H9 (cell line): ENCODE data around the gene CTNNAL1. TPM values are rescaled to one million over a fixed set of nuclear protein-coding genes. Genes with fewer than 3 reads are reported as not detected.

Experiments used
- DNase-seq: peaks from one replicate; pipeline ENCODE4 v3.0.0-alpha.2; 2017
- H2AFZ ChIP-seq: one replicate; pipeline ENCODE4 v1.6.1; 2013; ENCODE audit warnings: mild to moderate bottlenecking, low read length, control low read depth, moderate library complexity
- H2AK5ac ChIP-seq: 2 replicates; pipeline ENCODE4 v1.6.1; 2013; ENCODE audit warnings: low read length, control low read depth, mixed read lengths; ENCODE audit not compliant: insufficient read length
- H2BK120ac ChIP-seq: one replicate; pipeline ENCODE4 v1.6.1; 2013; ENCODE audit warnings: low read depth, mild to moderate bottlenecking, low read length, control low read depth, inconsistent platforms; ENCODE audit not compliant: poor library complexity, severe bottlenecking
- H2BK12ac ChIP-seq: 2 replicates; pipeline ENCODE4 v1.6.1; 2013; ENCODE audit warnings: low read length, control low read depth, mixed read lengths, low read depth; ENCODE audit not compliant: insufficient read length
- H2BK15ac ChIP-seq: 2 replicates; pipeline ENCODE4 v1.6.1; 2013; ENCODE audit warnings: low read depth, low read length, control low read depth
- H2BK20ac ChIP-seq: one replicate; pipeline ENCODE4 v1.6.1; 2013; ENCODE audit warnings: low read depth, mild to moderate bottlenecking, low read length, control low read depth, inconsistent platforms; ENCODE audit not compliant: poor library complexity, severe bottlenecking
- H2BK5ac ChIP-seq: 2 replicates; pipeline ENCODE4 v1.6.1; 2013; ENCODE audit warnings: low read length, control low read depth, mixed read lengths; ENCODE audit not compliant: insufficient read length
- H3K14ac ChIP-seq: 2 replicates; pipeline ENCODE4 v1.6.1; 2013; ENCODE audit warnings: low read length, control low read depth; ENCODE audit not compliant: insufficient read depth
- H3K18ac ChIP-seq: 2 replicates; pipeline ENCODE4 v1.6.1; 2013; ENCODE audit warnings: low read depth, mild to moderate bottlenecking, mixed read lengths, low read length, control low read depth; ENCODE audit not compliant: insufficient read length
- H3K23ac ChIP-seq: 2 replicates; pipeline ENCODE4 v1.6.1; 2013; ENCODE audit warnings: low read length, control low read depth, mixed read lengths, low read depth; ENCODE audit not compliant: insufficient read length
- H3K23me2 ChIP-seq: 2 replicates; pipeline ENCODE4 v1.6.1; 2013; ENCODE audit warnings: low read depth, mild to moderate bottlenecking, mixed read lengths, low read length, control low read depth; ENCODE audit not compliant: insufficient read length, poor library complexity, severe bottlenecking
- H3K27ac ChIP-seq: 2 replicates; pipeline ENCODE4 v1.5.1; 2013; ENCODE audit warnings: low read length, control low read depth, mixed read lengths, low read depth; ENCODE audit not compliant: insufficient read length
- H3K27me3 ChIP-seq: 2 replicates; pipeline ENCODE4 v1.6.1; 2013; ENCODE audit warnings: low read length, control low read depth, inconsistent platforms; ENCODE audit not compliant: insufficient read depth
- H3K4ac ChIP-seq: 2 replicates; pipeline ENCODE4 v1.6.1; 2013; ENCODE audit warnings: low read depth, mild to moderate bottlenecking, control low read depth, inconsistent platforms, low read length, moderate library complexity
- H3K4me1 ChIP-seq: 2 replicates; pipeline ENCODE4 v1.6.1; 2013; ENCODE audit warnings: low read length, control low read depth, inconsistent platforms; ENCODE audit not compliant: insufficient read depth
- H3K4me2 ChIP-seq: 2 replicates; pipeline ENCODE4 v1.6.1; 2013; ENCODE audit warnings: low read length, control low read depth, mixed read lengths; ENCODE audit not compliant: insufficient read length, insufficient read depth
- H3K56ac ChIP-seq: 2 replicates; pipeline ENCODE4 v1.6.1; 2013; ENCODE audit warnings: low read depth, mild to moderate bottlenecking, mixed read lengths, low read length, control low read depth; ENCODE audit not compliant: insufficient read length
- H3K79me1 ChIP-seq: 2 replicates; pipeline ENCODE4 v1.6.1; 2013; ENCODE audit warnings: low read depth, mild to moderate bottlenecking, moderate library complexity, low read length, control low read depth, inconsistent platforms; ENCODE audit not compliant: insufficient read depth, poor library complexity, severe bottlenecking
- H3K79me2 ChIP-seq: 2 replicates; pipeline ENCODE4 v1.6.1; 2013; ENCODE audit warnings: low read length, control low read depth, inconsistent platforms; ENCODE audit not compliant: insufficient read depth
- H3K9ac ChIP-seq: 2 replicates; pipeline ENCODE4 v1.6.1; 2013; ENCODE audit warnings: low read length, control low read depth, mixed read lengths; ENCODE audit not compliant: insufficient read length; ENCODE audit errors: extremely low read depth
- H3K9me3 ChIP-seq: one replicate; pipeline ENCODE4 v1.6.1; 2013; ENCODE audit warnings: low read depth, low read length, inconsistent platforms; ENCODE audit not compliant: control insufficient read depth
- H3T11ph ChIP-seq: one replicate; pipeline ENCODE4 v1.6.1; 2013; ENCODE audit warnings: mild to moderate bottlenecking, low read length, control low read depth, inconsistent platforms
- H4K20me1 ChIP-seq: one replicate; pipeline ENCODE4 v1.6.1; 2013; ENCODE audit not compliant: control insufficient read depth, insufficient read length, insufficient read depth
- H4K5ac ChIP-seq: 2 replicates; pipeline ENCODE4 v1.6.1; 2013; ENCODE audit warnings: low read depth, mild to moderate bottlenecking, mixed read lengths, low read length, control low read depth; ENCODE audit not compliant: insufficient read length
- H4K8ac ChIP-seq: replicated peaks from 2 replicates; pipeline ENCODE4 v1.6.1; 2013; ENCODE audit warnings: low read length, control low read depth, mixed read lengths, low read depth; ENCODE audit not compliant: insufficient read length
- H4K91ac ChIP-seq: 2 replicates; pipeline ENCODE4 v1.6.1; 2013; ENCODE audit warnings: low read depth, mild to moderate bottlenecking, moderate library complexity, mixed read lengths, low read length, control low read depth; ENCODE audit not compliant: insufficient read length
- H3K27ac Mint-ChIP-seq, 3 experiments: 2 replicates in 2 of 3; 3 replicates in 1 of 3; pipeline ENCODE4 v1.8.0; 2020 to 2021; ENCODE audit warnings: mixed read lengths in 3 of 3, mild to moderate bottlenecking in 1 of 3, moderate library complexity in 1 of 3
- H3K27me3 Mint-ChIP-seq: 2 replicates; pipeline ENCODE4 v1.8.0; 2021; ENCODE audit warnings: low read depth, mild to moderate bottlenecking, moderate library complexity, mixed read lengths
- H3K36me3 Mint-ChIP-seq, 3 experiments: 2 replicates in 2 of 3; 3 replicates in 1 of 3; pipeline ENCODE4 v1.8.0; 2020 to 2021; ENCODE audit warnings: low read depth in 3 of 3, mixed read lengths in 3 of 3; ENCODE audit not compliant: insufficient read depth in 1 of 3
- H3K4me1 Mint-ChIP-seq, 2 experiments: 2 replicates each; pipeline ENCODE4 v1.8.0; 2020; ENCODE audit warnings: mixed read lengths in 2 of 2
- H3K4me3 Mint-ChIP-seq, 2 experiments: 2 replicates in 1 of 2; 3 replicates in 1 of 2; pipeline ENCODE4 v1.8.0; 2020 to 2021; ENCODE audit warnings: mild to moderate bottlenecking in 2 of 2, mixed read lengths in 2 of 2, moderate library complexity in 1 of 2
- H3K9me3 Mint-ChIP-seq, 2 experiments: 2 replicates in 1 of 2; 3 replicates in 1 of 2; pipeline ENCODE4 v1.8.0; 2020; ENCODE audit warnings: mild to moderate bottlenecking in 2 of 2, mixed read lengths in 2 of 2, moderate library complexity in 1 of 2
- WGBS: extraction: QIAGEN DNeasy Blood & Tissue Kit; methylation state at CpG from one replicate; pipeline ENCODE4 v1.1.7; 2013; ENCODE audit warnings: missing lambda C conversion rate, low lambda C conversion rate, mixed read lengths; ENCODE audit not compliant: insufficient read length; ENCODE audit errors: extremely low coverage; 5-methylcytosine and 5-hydroxymethylcytosine counted together
- total RNA-seq: library from RNA; stranded (reverse); gene quantifications from 2 replicates; pipeline ENCODE4 v1.2.1, GENCODE V29; 2021
- TF ChIP-seq, protein P1 (sequence below): fragments of 200-600 bp; sonication (generic); conservative IDR thresholded peaks from 3 replicates; pipeline ENCODE4 v1.8.0; 2021; ENCODE audit warnings: antibody characterized with exemption, mild to moderate bottlenecking

CTNNAL1 gene
- total RNA-seq, 1 experiment from 2014 or later: 52.9 TPM

DNA sequence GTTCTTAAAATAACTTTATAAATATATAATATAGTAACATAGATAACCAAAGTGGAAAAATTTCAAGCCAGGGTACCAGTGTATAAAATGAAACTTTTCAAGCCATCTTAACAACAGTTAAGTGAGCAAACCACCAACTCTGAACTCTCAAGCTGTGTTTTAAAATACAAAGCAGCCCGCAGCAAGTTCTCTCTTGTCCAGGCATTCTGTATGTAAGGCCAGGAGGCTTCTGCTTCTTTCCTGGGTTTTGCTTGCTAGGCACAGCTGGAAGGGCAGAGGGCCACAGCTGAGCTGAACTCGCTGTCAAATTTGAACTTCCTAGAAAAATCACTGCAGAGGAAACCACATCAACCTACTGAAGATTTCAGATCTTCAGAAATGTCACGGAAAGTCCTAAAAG, 6.8 kb upstream of the CTNNAL1 start:
- Histone ChIP-seq H3K18ac (no peak overlapping the region), H3K9ac (no peak overlapping the region), H2BK5ac (no peak overlapping the region), H4K91ac (no peak overlapping the region), H2BK20ac (no peak overlapping the region), H3K14ac (no peak overlapping the region), H3K79me2 (no peaks in the 10 kb centered on the region), H4K20me1 (no peaks in the 10 kb centered on the region), H4K8ac (no peak overlapping the region), H3K79me1 (no peaks in the 10 kb centered on the region), H3K4me1 (no peaks in the 10 kb centered on the region), H3K4ac (no peak overlapping the region), H2AFZ (no peak overlapping the region), H3K56ac (no peak overlapping the region), H2AK5ac (no peak overlapping the region), H3K27me3 (no peaks in the 10 kb centered on the region), H3K23ac (no peak overlapping the region), H3K27ac (no peak overlapping the region), H3K4me2 (no peak overlapping the region), H3T11ph (no peak overlapping the region), H3K23me2 (no peaks in the 10 kb centered on the region), H4K5ac (no peak overlapping the region), H2BK120ac (no peak overlapping the region), H2BK12ac (no peak overlapping the region), H2BK15ac (no peak overlapping the region), H3K9me3 (no peaks in the 10 kb centered on the region)
- no CpG with 5 or more reads among the region's 3 CpGs for WGBS
- Mint-ChIP-seq H3K27me3 (no peaks in the 10 kb centered on the region), H3K36me3 (peaks cover 10 to 24% (median 22%) of the 10 kb centered on the region in 3 experiments), H3K9me3 (no peaks in the 10 kb centered on the region), H3K27ac (no peak overlapping the region), H3K4me1 (peaks cover 9 to 11% of the 10 kb centered on the region in 2 experiments), H3K4me3 (no peak overlapping the region)
- DNase-seq: no peak
- TF ChIP-seq, protein P1, sequence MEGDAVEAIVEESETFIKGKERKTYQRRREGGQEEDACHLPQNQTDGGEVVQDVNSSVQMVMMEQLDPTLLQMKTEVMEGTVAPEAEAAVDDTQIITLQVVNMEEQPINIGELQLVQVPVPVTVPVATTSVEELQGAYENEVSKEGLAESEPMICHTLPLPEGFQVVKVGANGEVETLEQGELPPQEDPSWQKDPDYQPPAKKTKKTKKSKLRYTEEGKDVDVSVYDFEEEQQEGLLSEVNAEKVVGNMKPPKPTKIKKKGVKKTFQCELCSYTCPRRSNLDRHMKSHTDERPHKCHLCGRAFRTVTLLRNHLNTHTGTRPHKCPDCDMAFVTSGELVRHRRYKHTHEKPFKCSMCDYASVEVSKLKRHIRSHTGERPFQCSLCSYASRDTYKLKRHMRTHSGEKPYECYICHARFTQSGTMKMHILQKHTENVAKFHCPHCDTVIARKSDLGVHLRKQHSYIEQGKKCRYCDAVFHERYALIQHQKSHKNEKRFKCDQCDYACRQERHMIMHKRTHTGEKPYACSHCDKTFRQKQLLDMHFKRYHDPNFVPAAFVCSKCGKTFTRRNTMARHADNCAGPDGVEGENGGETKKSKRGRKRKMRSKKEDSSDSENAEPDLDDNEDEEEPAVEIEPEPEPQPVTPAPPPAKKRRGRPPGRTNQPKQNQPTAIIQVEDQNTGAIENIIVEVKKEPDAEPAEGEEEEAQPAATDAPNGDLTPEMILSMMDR: no peak
